ENCODE measurements around the gene VAMP5. TPM values are rescaled to one million over a fixed set of nuclear protein-coding genes. Genes with fewer than 3 reads are reported as not detected.

Gene VAMP5
- total and polyA plus RNA-seq, 9 of the 15 experiments (the other 6 are each of a cell fraction or from before 2014, with no cell fraction given) = 0.54 to 1.9 (median 1.5) TPM; not detected in 2

DNA sequence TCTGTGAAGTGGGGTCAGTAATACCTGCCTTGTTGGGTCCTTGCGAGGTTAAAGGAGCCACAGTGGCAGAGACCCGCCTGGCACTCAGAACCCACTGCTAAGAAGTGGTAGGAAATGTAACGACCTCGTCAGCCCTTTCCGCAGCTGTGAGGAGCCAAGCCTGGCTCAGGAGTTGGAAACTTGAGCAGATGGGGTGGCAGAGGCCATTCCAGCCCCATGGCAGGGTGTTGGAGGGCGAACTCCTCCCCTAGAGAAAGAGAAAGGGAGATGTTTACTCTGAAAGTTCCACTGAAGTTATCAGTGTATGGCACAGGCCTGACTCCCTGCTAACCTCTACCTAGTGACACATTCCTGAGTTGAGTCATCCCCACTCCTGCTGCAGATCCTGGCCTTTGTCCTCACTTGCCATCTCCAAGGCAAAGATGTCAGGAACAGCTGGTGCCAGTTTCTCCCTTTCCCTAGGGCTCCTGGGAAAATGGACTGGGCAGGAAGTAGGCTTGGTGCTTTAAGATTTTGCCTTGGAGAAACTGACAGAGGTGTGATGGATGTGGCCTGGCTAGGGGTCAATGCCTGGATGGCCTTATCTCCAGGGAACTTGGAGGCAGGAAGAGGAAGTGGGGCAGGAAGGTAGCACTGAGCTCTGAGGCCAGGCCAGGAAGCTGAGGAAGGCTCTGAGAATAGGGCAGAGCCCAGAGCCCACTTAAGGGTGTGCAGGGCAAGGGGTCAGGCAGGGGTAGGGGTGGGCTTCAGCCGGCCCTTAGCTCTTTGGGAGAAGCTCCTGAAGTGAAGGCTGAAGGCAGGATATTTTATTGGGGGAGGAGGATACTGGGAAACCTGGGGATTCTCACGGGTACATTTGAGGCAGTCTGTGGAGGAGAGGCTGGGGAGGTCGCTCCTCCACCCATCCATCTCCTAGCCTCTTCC lies 888 bp downstream of the VAMP5 start (continued):
- TF ChIP-seq E4F1 (CRISPR knock-in tag; IDR thresholded peaks at IDR 0.05; ENCODE audit: borderline replicate concordance) (no peak), GABPB1 (CRISPR knock-in tag; IDR thresholded peaks at IDR 0.05) (no peak), GABPA (tag; conservative IDR thresholded peaks at IDR 0.05; ENCODE audit: low read depth) (peak; percentile 73), EP400 (IDR thresholded peaks at IDR 0.05) (peak; percentile 46; the same call in 1 of the 2 replicates), CTBP1 (IDR thresholded peaks at IDR 0.05; ENCODE audit: borderline replicate concordance) (peak; percentile 98), ATF7 (IDR thresholded peaks at IDR 0.05) (peak; percentile 48), PHF20 (IDR thresholded peaks at IDR 0.05; ENCODE audit: partially characterized antibody) (peak; percentile 18), MXI1 (IDR thresholded peaks at IDR 0.05; ENCODE audit: low read depth, low read length) (no peak), GATAD2A (IDR thresholded peaks at IDR 0.05) (peak; percentile 76)

All from K562 (cell line).